Occipital lobe (tissue), 2 donors: Measurements from ENCODE around the gene SIRT6. TPM values are rescaled to one million over a fixed set of nuclear protein-coding genes. Genes with fewer than 3 reads are reported as not detected.
"Not testable (repeated sequence)": the region's sequence is repeated elsewhere in the genome, so short reads cannot be mapped to it uniquely, and the experiment has no call there.

ENCODE experiments used
- DNase-seq: peaks from one replicate; lab custom pipeline; 2025; lab: John Stamatoyannopoulos, UW
- total RNA-seq: library from RNA; depleted of rRNA; stranded (reverse); fragments of >200 nt; gene quantifications from one replicate; pipeline ENCODE4 v1.2.3, GENCODE V29; 2014

Gene SIRT6
- total RNA-seq, result 8.7 TPM

GRCh38 chr19:4182084-4182810, at the start of gene SIRT6, which contains the start of gene ANKRD24:
TSS of gene SIRT6 (minus strand) at chr19:4182563. CDS start at chr19:4182539, 24 bp downstream.
TSS of gene ANKRD24 (plus strand) at chr19:4182689. CDS start at chr19:4186426, 3,737 bp downstream.
- peak; percentile 91 for DNase-seq

GRCh38 chr19:4232139-4232538, 49.8 kb upstream of the SIRT6 start:
- not testable (repeated sequence) for DNase-seq

GRCh38 chr19:4231521-4231920, 49.2 kb upstream of the SIRT6 start:
- not testable (repeated sequence) for DNase-seq

GRCh38 chr19:4230237-4230636, 47.9 kb upstream of the SIRT6 start:
- DNase-seq, result not testable (repeated sequence)

GRCh38 chr19:4229179-4229931, 47.0 kb upstream of the SIRT6 start, which contains the start of gene EBI3:
TSS of gene EBI3 (plus strand) at chr19:4229523. CDS start at chr19:4229551, 28 bp downstream.
- no peak for DNase-seq

- DNase-seq, result no peak
These were observed 46.4 kb upstream of the SIRT6 start for GRCh38 chr19:4228765-4229178.

- no peak for DNase-seq
These were observed 45.4 kb upstream of the SIRT6 start for GRCh38 chr19:4227771-4228170.

- no peak for DNase-seq
These were observed 43.5 kb upstream of the SIRT6 start for GRCh38 chr19:4225885-4226284.

- DNase-seq, result no peak
These were observed 42.1 kb upstream of the SIRT6 start for GRCh38 chr19:4224470-4224869.

- no peak for DNase-seq
These were observed 37.8 kb upstream of the SIRT6 start for GRCh38 chr19:4220188-4220587.

GRCh38 chr19:4218523-4218922, 36.2 kb upstream of the SIRT6 start:
- DNase-seq, result not testable (repeated sequence)

- no peak for DNase-seq
These were observed 35.3 kb upstream of the SIRT6 start for GRCh38 chr19:4217429-4218264.

- DNase-seq, result no peak
These were observed 34.5 kb upstream of the SIRT6 start for GRCh38 chr19:4216846-4217245.

GRCh38 chr19:4215807-4216206, 33.4 kb upstream of the SIRT6 start:
- no peak for DNase-seq

GRCh38 chr19:4213116-4213515, 30.8 kb upstream of the SIRT6 start:
- DNase-seq, result no peak

- DNase-seq, result no peak
These were observed 27.9 kb upstream of the SIRT6 start for GRCh38 chr19:4210166-4210731.

- no peak for DNase-seq
These were observed 26.2 kb upstream of the SIRT6 start for GRCh38 chr19:4208385-4209094.

GRCh38 chr19:4206818-4207484, 24.6 kb upstream of the SIRT6 start:
- no peak for DNase-seq

GRCh38 chr19:4201798-4202197, 19.4 kb upstream of the SIRT6 start:
- DNase-seq, result no peak

GRCh38 chr19:4200940-4201542, 18.7 kb upstream of the SIRT6 start:
- DNase-seq, result no peak
